GM19239 (cell line): ENCODE measurements around the gene ODAM.
"Not testable (repeated sequence)": the region's sequence is repeated elsewhere in the genome, so short reads cannot be mapped to it uniquely, and the experiment has no call there.

Experiments
- DNase-seq: peaks from one replicate; pipeline ENCODE4 v3.0.0; 2011; ENCODE audit warnings: low spot score; ENCODE audit not compliant: insufficient read length
- FAIRE-seq: peaks from 2 replicates; lab custom pipeline; 2011; peaks lifted over from hg19 to GRCh38; lab: Jason Lieb, UNC

The ODAM gene, protein sequence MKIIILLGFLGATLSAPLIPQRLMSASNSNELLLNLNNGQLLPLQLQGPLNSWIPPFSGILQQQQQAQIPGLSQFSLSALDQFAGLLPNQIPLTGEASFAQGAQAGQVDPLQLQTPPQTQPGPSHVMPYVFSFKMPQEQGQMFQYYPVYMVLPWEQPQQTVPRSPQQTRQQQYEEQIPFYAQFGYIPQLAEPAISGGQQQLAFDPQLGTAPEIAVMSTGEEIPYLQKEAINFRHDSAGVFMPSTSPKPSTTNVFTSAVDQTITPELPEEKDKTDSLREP

DNA sequence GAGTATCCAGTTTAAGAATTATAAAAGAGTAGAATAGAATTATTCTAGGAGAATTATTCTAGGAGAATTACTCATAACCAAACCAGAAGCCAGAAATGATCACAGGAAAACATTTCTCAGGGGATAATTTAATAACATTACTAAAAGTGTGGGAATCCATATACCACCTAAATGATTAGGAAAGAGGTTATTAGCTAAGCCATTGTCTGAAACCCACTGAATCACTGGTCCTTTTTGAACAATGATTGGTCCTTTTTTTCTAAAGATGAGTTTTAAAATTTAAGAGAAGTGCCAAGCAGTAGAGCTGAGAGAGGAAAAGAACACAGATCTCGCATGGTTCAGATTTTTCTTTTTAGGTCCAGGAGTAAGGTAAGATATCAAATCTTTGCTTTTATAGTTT lies at the start of gene ODAM:
ODAM (plus strand) TSS at position 301 of the 400 bp plus-strand sequence. CDS start 819 bp downstream, outside the sequence.
- DNase-seq (no peak), FAIRE-seq (no peak)

DNA sequence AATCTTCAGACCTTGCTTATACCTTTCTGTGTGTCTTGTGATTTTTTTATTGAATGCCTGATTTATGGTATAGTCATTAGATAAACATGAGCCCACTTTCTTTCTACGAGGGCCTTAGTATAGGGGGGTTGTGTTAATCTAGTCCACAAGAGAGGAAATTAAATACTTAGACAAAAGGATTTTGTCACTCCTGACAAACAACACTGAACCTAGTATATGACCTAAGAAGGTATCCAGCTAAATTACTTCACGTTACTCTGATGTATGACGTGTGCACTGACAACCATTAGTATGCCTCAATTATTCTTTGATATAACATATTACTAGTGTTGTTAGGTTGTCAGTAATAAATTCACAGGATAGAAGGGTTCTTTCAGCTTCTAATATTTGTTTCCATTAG lies 44.3 kb upstream of the ODAM start:
- DNase-seq, result no peak
- FAIRE-seq, result no peak

DNA sequence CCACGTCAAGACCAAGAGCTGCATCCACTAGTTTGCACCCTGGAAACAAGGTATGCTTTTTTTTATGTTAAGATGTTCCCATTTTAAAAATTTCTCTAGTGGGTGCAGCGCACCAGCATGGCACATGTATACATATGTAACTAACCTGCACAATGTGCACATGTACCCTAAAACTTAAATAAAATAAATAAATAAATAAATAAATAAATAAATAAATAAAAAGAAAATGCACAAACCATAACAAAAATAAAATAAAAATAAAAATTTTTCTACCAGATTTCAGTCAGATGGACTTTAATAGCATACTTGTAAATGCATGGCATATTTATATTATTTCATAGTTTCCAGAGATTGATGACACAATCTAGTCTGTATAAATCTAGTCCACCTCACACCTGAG lies 43.4 kb upstream of the ODAM start:
- FAIRE-seq, result no peak
- no peak for DNase-seq

DNA sequence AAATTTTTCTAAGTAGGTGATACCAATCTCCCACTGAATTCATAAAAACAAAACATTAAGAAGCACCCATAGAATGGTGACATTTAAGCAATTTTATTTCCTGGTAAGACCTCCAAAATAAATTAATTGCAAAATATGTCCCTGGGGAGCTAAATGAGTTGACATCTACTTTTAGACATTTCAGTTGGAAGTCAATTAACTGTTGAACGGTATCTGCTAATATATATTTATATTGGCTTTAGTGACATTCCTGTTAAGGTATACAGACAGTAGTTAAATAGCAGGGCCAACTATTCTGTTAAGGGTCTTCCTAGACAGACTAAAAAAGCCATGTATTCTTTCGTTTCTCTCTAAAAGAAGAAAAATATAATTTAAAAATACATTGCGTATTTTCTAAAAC lies 41.6 kb upstream of the ODAM start, which contains the start of gene PRR27:
PRR27 (plus strand) TSS at position 301 of the 400 bp plus-strand sequence. CDS start 139 bp downstream, outside the sequence.
- no peak for FAIRE-seq
- no peak for DNase-seq

DNA sequence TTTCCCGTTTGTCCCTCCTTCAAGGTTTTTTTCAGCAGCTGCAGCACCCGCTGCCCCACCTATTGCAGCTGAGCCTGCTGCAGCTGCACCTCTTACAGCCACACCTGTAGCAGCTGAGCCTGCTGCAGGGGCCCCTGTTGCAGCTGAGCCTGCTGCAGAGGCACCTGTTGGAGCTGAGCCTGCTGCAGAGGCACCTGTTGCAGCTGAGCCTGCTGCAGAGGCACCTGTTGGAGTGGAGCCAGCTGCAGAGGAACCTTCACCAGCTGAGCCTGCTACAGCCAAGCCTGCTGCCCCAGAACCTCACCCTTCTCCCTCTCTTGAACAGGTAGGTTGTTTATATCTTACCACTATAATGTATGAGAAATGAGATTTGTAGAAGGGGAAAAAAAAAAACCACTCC lies 36.9 kb upstream of the ODAM start:
- FAIRE-seq (no peak), DNase-seq (no peak)

DNA sequence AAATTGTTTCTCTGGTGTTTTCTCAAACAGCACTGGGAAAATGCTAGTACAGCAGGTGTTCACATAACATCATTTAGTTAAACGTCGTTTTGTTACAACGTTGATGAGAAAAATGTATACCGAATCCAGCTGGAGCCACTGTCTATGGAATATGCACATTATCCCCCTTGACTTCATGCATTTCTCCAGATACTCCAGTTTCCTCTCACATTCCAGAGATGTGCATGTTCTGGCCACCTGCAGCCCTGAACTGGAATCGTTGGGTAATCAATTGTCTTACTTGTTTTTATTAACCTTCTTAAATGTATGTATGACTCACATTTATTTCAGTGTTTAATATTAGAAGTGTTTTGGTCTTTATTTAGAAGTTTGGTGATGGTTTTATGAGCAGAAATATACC lies 18.4 kb upstream of the ODAM start:
- FAIRE-seq (no peak), DNase-seq (no peak)

DNA sequence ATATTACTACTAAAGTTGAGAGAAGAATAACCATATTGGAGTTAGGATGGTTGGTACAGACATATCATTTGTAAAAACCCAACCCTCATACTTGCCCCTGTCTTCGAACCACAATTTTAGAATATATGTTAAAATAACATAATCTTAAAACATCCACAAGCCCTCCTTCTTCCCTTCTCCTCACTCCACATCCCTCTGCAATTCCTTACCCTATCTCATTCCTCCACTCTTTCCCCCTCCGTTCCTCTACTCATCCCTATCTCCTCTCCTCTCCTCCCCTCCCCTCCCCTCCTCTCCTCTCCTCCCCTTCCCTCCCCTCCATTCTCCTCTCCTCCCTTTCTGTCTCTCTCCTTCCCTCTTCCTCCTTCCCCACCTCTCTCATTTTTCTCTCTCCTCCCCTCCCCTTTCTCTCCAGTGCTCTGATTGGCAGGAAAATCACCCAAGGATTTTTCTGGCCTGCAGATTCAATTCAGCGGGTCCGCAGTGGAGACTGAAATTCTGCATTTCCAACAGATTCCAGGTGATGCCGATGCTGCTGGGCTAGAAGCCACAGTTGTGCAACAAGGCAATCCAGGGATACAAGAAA lies 17.4 kb upstream of the ODAM start:
- no peak for DNase-seq
- FAIRE-seq, result no peak

DNA sequence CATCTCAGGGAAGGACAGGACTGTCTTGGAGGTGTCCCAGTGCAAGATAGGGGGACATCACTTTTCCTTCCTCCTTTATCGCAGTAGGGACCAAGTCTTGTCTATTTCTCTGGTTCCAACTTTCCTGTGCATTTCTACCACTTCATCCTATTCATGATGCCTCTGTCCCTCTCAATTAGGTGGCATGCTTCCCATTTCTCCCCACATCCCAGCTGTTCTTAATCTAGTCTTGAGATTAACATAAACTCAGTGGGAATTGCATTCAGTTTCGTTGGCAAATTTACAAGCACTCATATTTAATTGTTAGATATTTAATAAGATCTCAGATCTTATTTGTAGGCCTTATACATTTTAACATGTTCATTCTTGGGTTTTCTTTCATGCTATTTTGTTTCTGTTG lies 15.7 kb upstream of the ODAM start:
- no peak for DNase-seq
- no peak for FAIRE-seq

DNA sequence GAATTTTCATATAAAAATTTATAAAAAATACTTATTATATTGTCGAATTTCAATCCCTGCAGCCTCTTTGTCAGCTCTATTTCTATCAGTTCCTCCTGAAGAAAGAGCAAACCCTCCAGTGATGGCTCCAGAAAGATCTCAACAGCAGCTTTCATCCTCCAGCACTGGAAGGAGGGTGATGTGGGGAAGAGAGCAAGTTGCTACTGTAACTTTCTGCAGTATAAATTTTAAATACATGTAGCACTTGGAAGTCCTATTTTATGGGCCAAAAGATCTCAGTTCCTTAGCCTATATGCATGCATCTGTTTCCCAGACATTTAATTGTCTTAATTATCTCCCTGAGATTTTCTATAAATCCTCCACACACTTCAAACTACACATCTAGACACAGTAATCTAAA lies 13.7 kb upstream of the ODAM start:
- FAIRE-seq, result no peak
- no peak for DNase-seq

DNA sequence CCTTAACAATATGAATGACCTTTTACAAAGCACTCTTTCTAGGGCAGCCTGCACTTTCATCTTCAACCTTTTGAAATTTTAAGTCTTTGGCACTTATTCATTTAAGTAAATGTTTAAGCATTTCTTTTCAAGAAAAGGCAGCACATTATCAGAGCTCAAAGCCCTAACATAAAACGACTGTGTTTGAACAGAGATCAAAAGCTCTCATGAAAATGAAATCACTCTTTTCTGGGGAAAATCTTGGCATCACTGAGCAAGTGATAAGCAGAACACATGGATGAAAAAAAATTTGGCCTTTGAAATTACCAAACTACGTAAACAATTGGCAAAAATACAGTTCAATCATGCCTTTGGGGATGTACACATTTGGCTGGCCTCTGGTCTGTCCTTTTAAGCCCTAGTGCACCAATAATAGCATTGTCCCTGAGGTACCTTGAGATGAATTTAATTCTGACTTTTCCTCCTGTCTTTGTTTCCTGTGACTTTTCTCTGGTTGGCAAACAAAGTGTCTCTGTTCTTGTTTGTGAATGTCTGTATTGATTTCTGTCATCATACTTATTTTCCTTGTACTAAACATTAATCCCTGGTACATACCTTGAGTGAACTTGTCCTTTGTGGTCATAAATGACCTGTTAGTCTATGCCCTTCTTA lies 12.9 kb upstream of the ODAM start:
- FAIRE-seq, result no peak
- DNase-seq, result no peak

DNA sequence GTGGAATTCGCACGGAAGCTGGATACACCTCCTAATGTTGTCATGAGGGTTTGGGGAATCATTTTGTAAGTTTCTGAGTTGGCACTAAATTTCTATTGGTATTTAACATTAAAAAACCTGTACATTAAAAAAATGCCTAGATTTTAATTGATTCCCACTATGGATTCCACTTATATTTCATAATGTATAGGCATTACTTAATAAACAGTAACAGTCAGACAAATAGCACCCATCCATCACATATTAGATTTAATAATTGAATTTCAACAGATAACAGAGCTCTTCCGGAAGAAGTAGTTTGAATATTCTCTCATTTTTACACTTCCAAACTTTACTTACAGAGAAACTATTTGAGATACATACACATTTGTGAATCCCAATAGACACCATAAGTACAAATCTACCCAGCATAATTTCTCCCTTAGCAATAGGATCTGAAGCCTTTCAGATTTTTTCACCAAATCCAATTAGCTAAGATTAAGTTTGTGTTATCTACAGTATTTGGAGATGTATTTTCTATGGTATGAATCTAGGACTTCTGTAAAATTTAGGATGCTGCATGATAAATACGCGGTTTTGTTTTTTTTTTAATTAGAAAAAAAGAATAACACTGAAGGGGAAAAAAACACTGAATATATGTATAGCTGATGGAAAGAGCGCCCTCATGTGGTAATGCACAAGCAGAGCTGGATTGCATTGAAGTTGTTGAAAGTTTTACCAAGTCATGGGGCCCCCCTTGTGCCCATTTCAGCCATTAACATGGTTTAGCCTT lies 12.2 kb upstream of the ODAM start:
- FAIRE-seq (no peak), DNase-seq (no peak)

DNA sequence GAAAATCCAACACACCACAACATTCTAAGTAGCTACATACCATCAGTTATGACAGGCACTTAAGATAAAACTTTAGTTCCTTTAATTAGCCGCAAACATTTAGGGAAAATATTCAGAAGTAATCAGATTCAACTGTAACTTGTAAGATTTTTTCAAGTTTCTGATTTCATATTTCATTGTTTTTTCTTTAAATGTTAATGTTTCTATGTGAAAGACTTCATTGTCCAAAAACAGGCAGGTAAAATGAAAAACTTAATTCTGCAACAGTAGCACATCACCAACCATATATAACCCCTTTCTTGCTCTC lies 11.6 kb upstream of the ODAM start:
- DNase-seq (no peak), FAIRE-seq (no peak)

DNA sequence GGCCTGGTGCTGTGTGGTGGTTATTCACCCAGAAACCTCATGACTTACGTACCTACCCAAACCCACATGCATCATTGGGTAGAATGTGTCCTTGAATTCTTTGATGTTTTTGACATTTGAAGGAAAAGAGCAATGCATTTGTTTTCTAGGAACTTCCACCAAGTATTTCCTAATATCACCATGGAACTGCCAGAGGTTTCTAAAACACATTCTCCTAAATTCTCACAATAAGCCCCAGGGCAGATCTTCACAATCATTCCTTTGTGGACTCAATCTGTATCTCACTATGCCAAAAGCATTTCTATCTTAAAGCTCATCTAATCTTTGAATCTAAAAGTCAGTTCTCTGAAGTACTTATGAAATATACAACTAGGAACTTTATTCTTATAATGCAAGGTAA lies 8.3 kb upstream of the ODAM start:
- FAIRE-seq (no peak), DNase-seq (no peak)

DNA sequence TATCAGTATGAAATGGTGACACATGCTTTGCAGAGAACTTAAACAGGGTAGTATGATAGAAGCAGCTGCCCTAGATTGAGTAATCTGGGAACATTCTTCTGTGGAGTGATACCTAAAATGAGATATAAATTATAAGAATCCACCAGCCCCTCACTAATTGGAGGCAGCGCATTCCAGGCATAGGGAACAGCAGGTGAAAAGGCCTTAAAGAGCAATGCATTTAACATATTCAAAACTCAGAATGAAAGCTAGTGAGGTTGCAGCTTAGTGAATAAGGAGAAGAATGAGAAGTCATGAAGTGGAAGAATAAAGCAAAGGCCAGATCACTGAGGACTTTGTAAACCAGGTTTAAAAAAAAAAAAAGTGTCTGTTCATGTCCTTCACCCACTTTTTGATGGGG lies 4.9 kb upstream of the ODAM start:
- FAIRE-seq (no peak), DNase-seq (no peak)

DNA sequence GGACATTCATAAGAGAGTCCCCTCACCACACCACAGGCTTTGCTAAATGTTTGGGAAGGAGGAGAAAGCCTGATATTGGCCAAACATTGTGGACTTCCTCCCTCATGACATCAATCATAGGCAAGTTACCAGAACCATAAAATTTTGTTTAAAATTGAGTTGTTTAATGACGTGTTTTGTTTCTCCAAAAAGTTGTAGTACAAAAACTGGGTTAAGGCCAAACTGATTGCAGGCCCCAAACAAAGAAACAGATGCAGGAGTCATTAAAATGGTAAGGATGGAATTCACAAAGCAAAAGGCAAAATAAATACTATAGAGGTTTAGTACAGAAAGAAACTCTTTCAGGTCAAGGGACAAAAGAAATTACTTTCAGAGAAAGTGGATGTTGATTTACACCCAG lies 3.9 kb upstream of the ODAM start:
- FAIRE-seq, result no peak
- no peak for DNase-seq

DNA sequence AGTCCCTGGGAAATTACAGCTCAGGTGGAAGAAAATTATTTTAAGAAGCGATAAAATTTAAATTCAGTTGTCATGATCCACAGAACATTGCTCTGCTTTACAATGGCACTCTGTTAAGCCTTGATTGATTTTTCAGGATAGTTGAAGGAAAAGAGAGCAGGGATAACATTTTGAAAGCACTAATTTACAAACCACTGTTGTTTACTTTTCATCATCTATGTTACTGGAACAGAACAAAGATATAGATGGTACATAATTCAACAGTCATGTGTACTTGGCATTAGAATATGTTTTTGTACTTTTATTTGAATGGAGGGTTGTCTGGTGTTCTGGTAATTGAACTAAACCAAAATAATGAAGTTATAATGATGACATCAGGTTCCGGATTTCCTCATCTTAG lies 2.6 kb upstream of the ODAM start:
- FAIRE-seq (no peak), DNase-seq (no peak)

DNA sequence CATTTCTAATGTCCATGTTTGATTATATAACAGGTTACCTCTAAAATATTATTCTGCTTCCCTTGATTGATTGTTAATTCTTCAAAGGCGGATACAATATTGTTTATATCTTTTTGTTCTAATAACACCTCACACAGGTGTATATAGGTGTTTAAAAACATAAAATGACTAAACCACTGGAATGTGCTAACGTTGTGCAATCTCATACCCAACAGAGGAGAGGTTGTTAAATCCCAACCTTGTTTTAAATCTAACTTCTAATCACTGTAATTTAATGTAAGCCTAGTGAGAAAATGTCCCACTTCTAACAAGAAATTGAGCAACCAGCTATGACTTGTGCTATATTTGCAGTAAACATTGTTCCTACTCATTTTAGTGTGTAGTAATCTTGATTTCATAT lies 1.3 kb downstream of the ODAM start:
- FAIRE-seq (no peak), DNase-seq (no peak)

DNA sequence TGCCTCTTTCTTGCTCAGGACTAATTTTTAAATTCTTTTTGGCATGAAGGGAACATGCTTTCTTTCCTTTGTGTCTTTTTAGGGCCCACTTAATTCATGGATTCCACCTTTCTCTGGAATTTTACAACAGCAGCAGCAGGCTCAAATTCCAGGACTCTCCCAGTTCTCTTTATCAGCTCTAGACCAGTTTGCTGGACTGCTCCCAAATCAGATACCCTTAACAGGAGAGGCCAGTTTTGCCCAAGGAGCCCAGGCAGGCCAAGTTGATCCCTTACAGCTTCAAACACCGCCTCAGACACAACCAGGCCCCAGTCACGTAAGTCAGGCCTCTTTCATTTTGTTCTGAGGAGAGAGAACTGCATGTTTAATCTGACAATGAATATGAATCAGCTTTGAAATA lies 2.3 kb downstream of the ODAM start:
- no peak for DNase-seq
- no peak for FAIRE-seq

DNA sequence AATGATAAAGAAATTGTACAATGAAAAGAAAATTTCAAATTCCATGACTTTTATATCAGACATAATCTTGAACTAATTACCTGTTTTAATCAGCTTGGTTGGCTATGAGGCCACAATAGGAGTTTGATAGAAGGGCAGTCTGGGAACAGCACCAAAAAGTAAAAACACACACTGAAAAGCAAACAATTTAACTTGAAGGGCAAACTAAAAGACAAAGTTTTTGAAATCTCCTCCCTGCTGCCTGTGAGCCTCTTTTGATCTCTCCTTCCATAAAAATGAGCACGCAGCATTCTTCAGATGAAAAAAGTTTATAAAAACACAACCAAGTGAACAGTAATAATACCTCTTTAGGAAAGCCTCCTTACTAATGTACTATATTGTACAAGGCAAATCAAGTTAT lies 8.1 kb downstream of the ODAM start:
- no peak for FAIRE-seq
- DNase-seq, result no peak

DNA sequence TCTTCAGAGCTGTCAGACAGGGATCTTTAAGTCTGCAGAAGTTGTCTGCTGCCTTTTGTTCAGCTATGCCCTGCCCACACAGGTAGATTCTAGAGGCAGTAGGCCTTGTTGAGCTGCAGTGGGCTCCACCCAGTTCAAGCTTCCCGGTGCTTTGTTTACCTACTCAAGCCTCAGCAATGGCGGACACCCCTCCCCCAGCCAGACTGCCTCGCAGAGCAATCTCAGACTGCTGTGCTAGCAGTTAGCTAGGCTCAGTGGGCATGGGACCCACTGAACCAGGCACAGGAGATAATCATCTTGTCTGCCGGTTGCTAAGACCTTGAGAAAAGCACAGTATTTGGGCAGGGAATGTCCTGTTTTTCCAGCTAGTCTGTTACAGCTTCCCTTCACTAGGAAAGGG lies 17.2 kb downstream of the ODAM start:
- FAIRE-seq, DNase-seq: not testable (repeated sequence)

DNA sequence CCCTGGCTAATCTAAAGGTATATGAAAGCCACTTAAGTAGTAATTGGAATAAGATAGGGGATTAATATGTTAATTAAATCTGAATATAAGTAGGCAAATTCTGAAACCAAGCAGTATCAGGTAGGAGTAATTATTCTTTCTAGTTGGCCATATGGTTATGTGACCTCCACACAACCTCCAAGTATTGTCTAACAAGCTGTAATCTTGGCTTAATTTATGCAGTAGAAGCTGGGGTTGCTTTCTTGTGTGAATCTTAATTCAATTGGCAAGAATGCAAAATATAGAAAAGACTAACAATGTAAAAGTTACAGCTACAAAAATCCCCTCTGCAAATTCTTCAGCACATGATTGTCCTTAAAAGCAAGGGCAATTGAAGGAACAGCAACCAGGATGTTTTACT lies 20.6 kb downstream of the ODAM start:
- not testable (repeated sequence) for DNase-seq, FAIRE-seq
